ENCODE data around the gene METTL6. TPM values are rescaled to one million over a fixed set of nuclear protein-coding genes. Genes with fewer than 3 reads are reported as not detected.
"Not testable (repeated sequence)": the region's sequence is repeated elsewhere in the genome, so short reads cannot be mapped to it uniquely, and the experiment has no call there.

The METTL6 gene
- total and polyA plus RNA-seq, 3 experiments from 2014 or later = 15.4 to 24.4 (median 23.2) TPM

DNA sequence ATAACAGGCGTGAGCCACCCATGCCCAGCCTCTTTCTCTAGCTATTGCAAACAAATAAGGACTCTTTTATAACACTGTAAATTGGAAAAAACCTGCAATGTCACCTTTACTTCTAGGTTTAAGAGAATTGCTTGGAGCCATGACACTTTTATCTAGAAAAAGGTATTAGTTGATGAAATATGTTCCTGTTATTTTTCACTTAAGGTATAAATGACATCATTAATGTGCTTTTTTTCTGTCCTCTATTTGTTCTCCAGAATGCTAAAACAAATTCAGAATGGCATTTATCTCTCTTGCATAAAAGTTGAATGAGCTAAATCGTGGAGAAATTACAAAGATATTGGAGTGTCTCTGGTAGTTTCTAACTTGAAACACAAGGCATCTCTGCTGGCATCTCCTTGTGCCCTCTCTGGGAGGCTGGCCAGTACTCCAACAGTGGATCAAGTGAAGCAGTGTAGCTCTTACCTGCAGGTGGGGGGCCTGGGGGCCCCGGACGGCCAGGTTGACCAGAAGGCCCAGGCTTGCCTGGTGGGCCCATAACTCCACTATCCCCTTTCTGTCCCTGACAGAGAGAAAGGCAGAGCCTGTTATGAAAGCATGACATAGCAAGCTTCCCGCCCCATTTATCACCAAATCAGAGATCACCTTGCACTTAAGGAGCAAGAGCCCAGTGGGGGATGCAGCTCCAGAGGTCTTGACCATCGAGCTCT, 38.7 kb upstream of the METTL6 start:
- peaks cover 0 to 10% (median 6%) of the 10 kb centered on the region in 3 donors for H3K36me3 Mint-ChIP-seq
- no peaks in the 10 kb centered on the region for H3K27me3 ChIP-seq (ENCODE audit: insufficient read depth, low read length, poor library complexity, severe bottlenecking)
- ChIA-PET POLR2A (interaction anchor here (0.6 kb wide), 2 partner anchors 10 to 206 kb away, joined by 3 read pairs; no protein-coding TSS in a partner anchor), CTCF (interaction anchor here (1.1 to 1.7 kb wide), 4 partner anchors 10 to 94 kb away, joined by 3 to 6 read pairs (median 3); no protein-coding TSS in a partner anchor)
- peaks cover 17% of the 10 kb centered on the region for H3K4me1 ChIP-seq (ENCODE audit: insufficient read depth, low read length)
- H3K9me3 Mint-ChIP-seq = no peaks in the 10 kb centered on the region
- peak overlapping the region in 3 of 8 donors; percentile 14 to 88 (median 77) for H3K27ac Mint-ChIP-seq
- H3K27ac ChIP-seq (ENCODE audit: low read depth, low read length) = no peak overlapping the region
- no peaks in the 10 kb centered on the region for H3K9me3 ChIP-seq (ENCODE audit: low read length)
- no peaks in the 10 kb centered on the region for H3K27me3 Mint-ChIP-seq
- H3K36me3 ChIP-seq (ENCODE audit: insufficient read depth, low read length) = no peaks in the 10 kb centered on the region
- H3K4me3 ChIP-seq (ENCODE audit: low read length) = no peak overlapping the region
- no peak overlapping the region for H3K4me3 Mint-ChIP-seq
- H3K4me1 Mint-ChIP-seq = peaks cover 32 to 46% (median 37%) of the 10 kb centered on the region in 3 donors
- DNase-seq = no peak

DNA sequence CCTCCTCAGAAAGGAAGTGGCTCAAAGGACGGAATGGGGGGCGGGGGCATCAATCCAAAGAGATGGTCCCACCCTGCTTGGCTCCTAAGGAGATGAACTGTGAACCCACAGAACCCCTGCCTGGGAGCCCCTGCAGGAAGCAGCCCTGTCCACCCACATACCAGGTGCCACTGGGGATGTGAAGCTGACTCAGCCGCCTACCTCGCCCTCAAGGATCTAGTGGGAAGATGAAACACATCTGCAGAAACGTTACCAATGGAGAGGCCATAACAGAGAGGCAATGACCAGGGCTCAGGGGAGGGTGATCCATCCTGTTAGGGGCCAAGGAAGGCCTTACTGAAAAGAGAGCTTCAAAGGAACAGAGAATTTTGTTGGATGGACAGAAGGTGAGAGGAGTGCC, 35.1 kb upstream of the METTL6 start:
- peaks cover 34 to 46% (median 40%) of the 10 kb centered on the region in 3 donors for H3K4me1 Mint-ChIP-seq
- Histone ChIP-seq H3K9me3 (ENCODE audit: low read length) (no peaks in the 10 kb centered on the region), H3K36me3 (ENCODE audit: insufficient read depth, low read length) (no peaks in the 10 kb centered on the region), H3K27me3 (ENCODE audit: insufficient read depth, low read length, poor library complexity, severe bottlenecking) (no peaks in the 10 kb centered on the region), H3K4me3 (ENCODE audit: low read length) (no peak overlapping the region), H3K4me1 (ENCODE audit: insufficient read depth, low read length) (peaks cover 11% of the 10 kb centered on the region), H3K27ac (ENCODE audit: low read depth, low read length) (no peak overlapping the region)
- H3K27me3 Mint-ChIP-seq = no peaks in the 10 kb centered on the region
- H3K27ac Mint-ChIP-seq = peak overlapping the region in 5 of 8 donors; percentile 18 to 75 (median 37)
- peak overlapping the region in 2 of 7 donors; percentile 54 to 84 for H3K4me3 Mint-ChIP-seq
- H3K9me3 Mint-ChIP-seq = no peaks in the 10 kb centered on the region
- POLR2A ChIA-PET = no interaction called here
- peaks cover 0 to 13% (median 12%) of the 10 kb centered on the region in 3 donors for H3K36me3 Mint-ChIP-seq
- no peak for DNase-seq
- CTCF ChIA-PET = no interaction called here

DNA sequence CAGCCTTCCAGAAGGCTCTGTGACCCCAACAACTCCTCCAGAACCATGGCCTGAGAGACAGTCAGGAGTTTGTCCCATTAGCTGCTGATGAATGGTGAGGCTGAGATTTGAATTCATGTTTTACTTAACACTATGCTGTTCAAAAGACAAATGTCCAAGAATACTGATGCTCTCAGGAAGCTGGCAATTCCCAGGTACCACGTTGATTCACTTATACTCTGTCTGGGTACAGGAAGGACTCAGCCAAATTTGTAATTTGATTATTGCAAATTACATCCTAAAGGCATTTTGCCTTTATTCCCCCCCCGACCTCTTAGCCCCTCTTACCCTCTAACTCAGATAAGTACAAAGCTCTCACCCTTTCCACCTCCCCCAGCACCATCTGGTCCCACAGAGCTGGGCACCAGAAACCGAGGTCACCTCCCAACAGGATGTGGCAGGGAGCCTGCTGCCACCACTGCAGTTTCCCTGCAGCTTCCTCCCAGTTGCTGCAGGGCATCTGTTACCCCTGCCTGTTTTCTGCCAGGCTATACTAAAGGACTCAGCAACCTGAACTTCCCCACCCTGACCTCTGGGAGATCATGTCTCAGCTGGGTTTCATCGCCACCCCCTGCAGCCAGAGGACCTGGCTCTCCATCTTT, 33.7 kb upstream of the METTL6 start:
- peaks cover 25 to 36% (median 31%) of the 10 kb centered on the region in 3 donors for H3K4me1 Mint-ChIP-seq
- no peaks in the 10 kb centered on the region for H3K27me3 ChIP-seq (ENCODE audit: insufficient read depth, low read length, poor library complexity, severe bottlenecking)
- POLR2A ChIA-PET = no interaction called here
- H3K27me3 Mint-ChIP-seq = no peaks in the 10 kb centered on the region
- no peak overlapping the region for H3K27ac ChIP-seq (ENCODE audit: low read depth, low read length)
- peak overlapping the region; percentile 40 to 86 (median 72) for H3K27ac Mint-ChIP-seq
- DNase-seq = peak in 2 of 5 donors; percentile 9 to 13
- H3K4me1 ChIP-seq (ENCODE audit: insufficient read depth, low read length) = peaks cover 11% of the 10 kb centered on the region
- no peaks in the 10 kb centered on the region for H3K9me3 Mint-ChIP-seq
- no peaks in the 10 kb centered on the region for H3K36me3 ChIP-seq (ENCODE audit: insufficient read depth, low read length)
- CTCF ChIA-PET = interaction anchor here (1.1 kb wide), 1 partner anchor 53 kb away, joined by 3 read pairs; no protein-coding TSS in a partner anchor
- H3K9me3 ChIP-seq (ENCODE audit: low read length) = no peaks in the 10 kb centered on the region
- peak overlapping the region in 6 of 7 donors; percentile 3 to 84 (median 66) for H3K4me3 Mint-ChIP-seq
- H3K4me3 ChIP-seq (ENCODE audit: low read length) = no peak overlapping the region
- peaks cover 0 to 12% (median 10%) of the 10 kb centered on the region in 3 donors for H3K36me3 Mint-ChIP-seq

DNA sequence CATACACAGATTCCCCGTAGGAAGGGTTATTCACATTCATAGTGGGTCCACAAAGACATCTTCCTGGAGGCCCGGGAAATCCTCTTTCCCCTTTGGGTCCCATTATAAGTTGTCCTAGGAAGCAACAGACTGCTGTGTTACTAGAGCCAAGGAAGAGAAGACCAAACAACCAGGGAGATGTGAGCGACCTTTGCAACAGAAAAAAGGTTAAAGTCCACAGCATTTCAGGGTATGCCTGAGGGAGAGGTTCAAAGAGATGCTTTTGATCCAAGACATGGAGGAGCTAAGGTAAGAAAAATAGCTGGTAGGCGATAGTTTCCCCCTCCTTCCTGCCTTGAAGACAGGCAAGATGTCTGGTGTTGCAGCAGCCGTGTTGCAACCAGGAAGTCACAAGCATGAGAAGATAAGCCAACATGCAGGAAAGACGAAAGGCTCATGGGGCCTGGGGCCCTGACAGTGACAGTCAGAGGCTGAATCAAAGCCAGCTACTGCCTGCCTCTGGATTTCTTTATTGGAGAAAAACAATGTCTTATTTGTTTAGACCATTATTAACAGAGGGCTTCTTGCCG, 31.0 kb upstream of the METTL6 start:
- H3K36me3 ChIP-seq (ENCODE audit: insufficient read depth, low read length) = no peaks in the 10 kb centered on the region
- H3K9me3 Mint-ChIP-seq = no peaks in the 10 kb centered on the region
- no peak overlapping the region for H3K4me3 ChIP-seq (ENCODE audit: low read length)
- no peak overlapping the region for H3K27ac ChIP-seq (ENCODE audit: low read depth, low read length)
- peaks cover 25 to 31% (median 29%) of the 10 kb centered on the region in 3 donors for H3K4me1 Mint-ChIP-seq
- no peak for DNase-seq
- CTCF ChIA-PET = no interaction called here
- H3K27me3 Mint-ChIP-seq = no peaks in the 10 kb centered on the region
- H3K9me3 ChIP-seq (ENCODE audit: low read length) = no peaks in the 10 kb centered on the region
- H3K27me3 ChIP-seq (ENCODE audit: insufficient read depth, low read length, poor library complexity, severe bottlenecking) = no peaks in the 10 kb centered on the region
- no peak overlapping the region for H3K4me3 Mint-ChIP-seq
- H3K4me1 ChIP-seq (ENCODE audit: insufficient read depth, low read length) = peaks cover 11% of the 10 kb centered on the region
- H3K36me3 Mint-ChIP-seq = peaks cover 0 to 7% (median 6%) of the 10 kb centered on the region in 3 donors
- POLR2A ChIA-PET = no interaction called here
- peak overlapping the region in 2 of 8 donors; percentile 37 to 61 for H3K27ac Mint-ChIP-seq

DNA sequence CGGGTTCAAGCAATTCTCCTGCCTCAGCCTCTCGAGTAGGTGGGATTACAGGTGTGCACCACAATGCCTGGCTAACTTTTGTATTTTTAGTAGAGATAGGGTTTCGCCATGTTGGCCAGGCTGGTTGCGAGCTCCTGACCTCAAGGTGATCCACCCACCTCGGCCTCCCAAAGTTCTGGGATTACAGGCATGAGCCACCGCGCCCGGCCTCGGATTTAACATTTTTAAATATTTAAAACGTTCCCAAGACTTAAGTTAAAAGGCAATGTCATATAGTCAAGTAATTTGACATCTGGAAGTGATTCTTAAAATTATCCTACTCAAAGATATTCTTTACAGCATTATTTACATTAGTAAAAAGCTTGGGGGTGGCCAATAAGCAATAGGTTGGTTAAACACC, 29.6 kb upstream of the METTL6 start:
- DNase-seq = not testable (repeated sequence)
- CTCF ChIA-PET = interaction anchor here (2.3 kb wide), 1 partner anchor 10 kb away, joined by 6 read pairs; no protein-coding TSS in a partner anchor
- H3K4me1 ChIP-seq (ENCODE audit: insufficient read depth, low read length) = peaks cover 11% of the 10 kb centered on the region

DNA sequence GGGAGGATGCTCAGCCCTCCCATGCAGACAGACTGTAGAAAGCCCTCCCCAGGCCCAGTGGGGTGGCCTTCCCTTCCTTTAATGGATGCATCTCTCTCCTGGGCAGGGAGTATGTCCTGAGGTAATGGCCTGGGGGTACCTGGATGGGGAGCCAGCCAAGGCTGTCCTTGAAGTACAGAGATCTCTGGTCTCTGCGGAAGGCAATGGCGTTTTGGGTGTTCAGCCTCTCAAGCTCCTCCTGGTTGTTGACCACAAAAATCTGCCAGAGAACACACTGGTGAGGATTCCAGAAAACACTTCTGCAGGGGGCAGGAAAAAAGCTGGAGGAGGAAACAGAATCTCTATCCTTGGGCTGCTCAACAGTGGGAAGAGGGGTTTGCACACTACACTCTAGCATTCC, 29.0 kb upstream of the METTL6 start:
- H3K27ac ChIP-seq (ENCODE audit: low read depth, low read length) = no peak overlapping the region
- no peaks in the 10 kb centered on the region for H3K9me3 Mint-ChIP-seq
- peaks cover 2 to 7% (median 6%) of the 10 kb centered on the region in 3 donors for H3K36me3 Mint-ChIP-seq
- H3K4me1 Mint-ChIP-seq = peaks cover 15 to 17% (median 16%) of the 10 kb centered on the region in 3 donors
- H3K27me3 ChIP-seq (ENCODE audit: insufficient read depth, low read length, poor library complexity, severe bottlenecking) = no peaks in the 10 kb centered on the region
- DNase-seq = no peak
- H3K9me3 ChIP-seq (ENCODE audit: low read length) = no peaks in the 10 kb centered on the region
- ChIA-PET CTCF (interaction anchor here (1.3 to 2.3 kb wide), 2 partner anchors 10 to 25 kb away, joined by 3 to 6 read pairs; no protein-coding TSS in a partner anchor), POLR2A (interaction anchor here (0.6 kb wide), 2 partner anchors 10 to 40 kb away, joined by 3 to 7 read pairs; no protein-coding TSS in a partner anchor)
- H3K27ac Mint-ChIP-seq = peak overlapping the region in 2 of 8 donors; percentile 6 to 24
- H3K36me3 ChIP-seq (ENCODE audit: insufficient read depth, low read length) = no peaks in the 10 kb centered on the region
- no peak overlapping the region for H3K4me3 ChIP-seq (ENCODE audit: low read length)
- peaks cover 7% of the 10 kb centered on the region for H3K4me1 ChIP-seq (ENCODE audit: insufficient read depth, low read length)
- no peak overlapping the region for H3K4me3 Mint-ChIP-seq
- H3K27me3 Mint-ChIP-seq = no peaks in the 10 kb centered on the region

More for the DNA sequence above, 29.6 kb upstream of the METTL6 start:
- not testable (repeated sequence) for H3K4me3 Mint-ChIP-seq; H3K36me3 Mint-ChIP-seq; H3K9me3 Mint-ChIP-seq; H3K9me3 ChIP-seq (ENCODE audit: low read length); H3K27ac ChIP-seq (ENCODE audit: low read depth, low read length); H3K27me3 ChIP-seq (ENCODE audit: insufficient read depth, low read length, poor library complexity, severe bottlenecking); H3K36me3 ChIP-seq (ENCODE audit: insufficient read depth, low read length); H3K27me3 Mint-ChIP-seq; H3K4me3 ChIP-seq (ENCODE audit: low read length)
- peak overlapping the region in 2 of 8 donors; percentile 22 to 65 for H3K27ac Mint-ChIP-seq
- H3K4me1 Mint-ChIP-seq = peaks cover 19 to 21% (median 20%) of the 10 kb centered on the region in 3 donors
- POLR2A ChIA-PET = interaction anchor here (0.6 kb wide), 1 partner anchor 39 kb away, joined by 7 read pairs; no protein-coding TSS in a partner anchor

DNA sequence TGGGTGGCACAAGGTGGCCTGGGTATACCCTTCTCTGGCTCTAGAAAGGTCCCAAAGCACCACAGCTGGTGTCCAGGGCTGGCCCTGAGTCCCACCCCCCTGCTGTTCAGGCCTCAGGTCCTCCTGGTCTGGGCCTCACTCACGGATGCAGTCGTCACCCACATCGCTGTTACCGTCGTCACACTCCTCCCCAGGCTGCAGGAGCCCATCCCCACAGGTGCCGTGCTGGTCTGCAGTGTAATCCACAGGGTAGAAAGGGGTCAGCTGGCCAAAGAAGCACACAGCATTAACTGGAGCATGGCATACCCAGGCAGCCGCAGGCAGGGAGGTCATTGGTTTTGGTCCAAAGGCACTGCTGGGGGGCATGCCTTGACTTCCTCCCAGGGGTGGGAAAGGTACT, 28.4 kb upstream of the METTL6 start:
- ChIA-PET POLR2A (interaction anchor here (0.6 kb wide), 1 partner anchor 10 kb away, joined by 3 read pairs; no protein-coding TSS in a partner anchor), CTCF (interaction anchor here (1.3 to 2.3 kb wide), 2 partner anchors 11 to 25 kb away, joined by 3 to 6 read pairs; no protein-coding TSS in a partner anchor)
- no peak overlapping the region for H3K27ac Mint-ChIP-seq
- no peaks in the 10 kb centered on the region for H3K27me3 Mint-ChIP-seq
- Histone ChIP-seq H3K4me1 (ENCODE audit: insufficient read depth, low read length) (peaks cover under 1% of the 10 kb centered on the region), H3K36me3 (ENCODE audit: insufficient read depth, low read length) (no peaks in the 10 kb centered on the region), H3K9me3 (ENCODE audit: low read length) (no peaks in the 10 kb centered on the region), H3K27me3 (ENCODE audit: insufficient read depth, low read length, poor library complexity, severe bottlenecking) (no peaks in the 10 kb centered on the region), H3K27ac (ENCODE audit: low read depth, low read length) (no peak overlapping the region), H3K4me3 (ENCODE audit: low read length) (no peak overlapping the region)
- H3K4me3 Mint-ChIP-seq = no peak overlapping the region
- peaks cover 9 to 11% (median 11%) of the 10 kb centered on the region in 3 donors for H3K4me1 Mint-ChIP-seq
- H3K9me3 Mint-ChIP-seq = no peaks in the 10 kb centered on the region
- no peak for DNase-seq
- H3K36me3 Mint-ChIP-seq = peaks cover 4 to 9% (median 7%) of the 10 kb centered on the region in 3 donors

Data from CD8-positive, alpha-beta memory T cell (primary cell).